Motor neuron (in vitro differentiated cells): ENCODE data around the gene XPNPEP2. TPM values are rescaled to one million over a fixed set of nuclear protein-coding genes. Genes with fewer than 3 reads are reported as not detected.

Experiments used
- ATAC-seq, 8 experiments: fragments of 200-7000 bp; cut with Tn5 transposase; replicated peaks in 6 of 8; 2 replicates each; pipeline ENCODE4 v1.8.0; 2021; ENCODE audit warnings: mild to moderate bottlenecking in 8 of 8, moderate library complexity in 8 of 8
- H3K27ac ChIP-seq, 2 donors: fragments of 250-450 bp; sonication (Bioruptor Pico); 2 replicates each; pipeline ENCODE4 v1.9.0; 2021; ENCODE audit warnings: antibody characterized with exemption in 2 of 2, mild to moderate bottlenecking in 2 of 2, moderate library complexity in 1 of 2
- H3K4me1 ChIP-seq, 2 donors: fragments of 250-450 bp; sonication (Bioruptor Pico); replicated peaks in 1 of 2; 2 replicates each; pipeline ENCODE4 v1.6.1; 2021; ENCODE audit warnings: antibody characterized with exemption in 2 of 2, mild to moderate bottlenecking in 2 of 2, moderate library complexity in 1 of 2
- H3K4me3 ChIP-seq, 5 donors: fragments of 250-450 bp; sonication (Bioruptor Pico); 2 replicates each; pipeline ENCODE4 v1.9.0; 2021; ENCODE audit warnings: antibody characterized with exemption in 5 of 5, mild to moderate bottlenecking in 5 of 5, moderate library complexity in 4 of 5
- WGBS, 10 experiments: fragments of 450-650 bp; shearing (Covaris generic); methylation state at CpG; one replicate each; pipeline ENCODE4 v1.0.0; 2022; 5-methylcytosine and 5-hydroxymethylcytosine counted together
- in situ Hi-C, 9 experiments: fragments of 400-800 bp; cut with MboI; loops; one replicate each; pipeline ENCODE4 v1.15.0; 2021; ENCODE audit warnings: low sequenced_read_pairs in 9 of 9, low pct_unique_long_range_greater_than_20kb in 2 of 9; ENCODE audit not compliant: unreplicated experiment in 9 of 9
- total RNA-seq, 8 experiments: library from RNA; unstranded; fragments of 300-600 nt; gene quantifications; 2 replicates each; pipeline versions ENCODE4 v1.2.3 to v1.2.4, GENCODE V29; 2022

Gene XPNPEP2
- total RNA-seq = 10 to 100 TPM in 1 of 8 experiments, 1 to 10 TPM in 1, under 1 TPM in 3, not detected in 3; 0.08 to 48.9 (median 0.71) TPM

DNA sequence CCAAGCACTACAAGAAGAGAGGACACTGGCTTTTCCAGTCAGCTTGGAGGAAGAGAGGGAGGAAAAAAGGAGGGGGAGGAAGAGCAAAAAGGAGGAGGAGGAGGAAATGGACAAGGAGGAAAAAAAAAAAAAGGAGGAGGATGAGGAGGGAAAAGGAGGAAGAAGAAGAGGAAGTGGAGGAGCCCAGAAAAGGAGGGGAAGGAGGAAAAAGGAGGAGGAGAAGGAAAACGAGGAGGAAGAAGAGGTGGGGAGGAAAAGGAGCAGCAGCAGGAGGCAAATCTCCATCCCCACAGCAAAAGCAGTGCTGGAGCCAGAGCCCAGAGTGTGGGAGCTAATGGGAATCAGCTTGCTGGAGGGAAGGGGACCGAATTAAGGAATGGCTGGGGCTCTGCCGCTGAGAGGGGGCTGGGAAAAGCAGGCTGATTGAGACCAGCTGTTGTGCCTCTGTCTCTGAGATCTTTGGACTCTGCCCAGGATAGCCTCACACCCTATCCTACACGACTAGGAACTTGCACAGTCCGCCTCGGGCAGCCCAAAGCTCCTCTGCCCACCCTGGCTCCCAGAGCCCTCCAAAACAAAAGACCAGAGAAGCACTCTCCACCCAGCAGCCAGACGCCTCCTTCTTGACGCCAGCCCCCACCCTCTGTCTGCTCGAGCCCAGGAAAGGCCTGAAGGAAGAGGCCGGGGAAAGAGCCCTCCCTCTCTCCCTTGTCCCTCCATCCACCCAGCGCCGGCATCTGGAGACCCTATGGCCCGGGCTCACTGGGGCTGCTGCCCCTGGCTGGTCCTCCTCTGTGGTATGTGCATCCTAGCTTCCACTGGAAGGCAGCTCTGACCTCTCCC lies at the start of gene XPNPEP2:
Gene XPNPEP2, plus strand, starts transcription at position 514 of the 843 bp plus-strand sequence. Its CDS starts 235 bp downstream, at position 749.
- WGBS, 10 experiments = 0 to 60% (median 10%) methylated on average over 1 to 3 of the region's 13 CpGs; no CpG with 5 or more reads in 5 of the 10 experiments
- peak in 3 of 8 experiments; percentile 60 to 86 (median 71) for ATAC-seq
- in situ Hi-C loops = loop anchor here in 4 of 9 experiments (25.0 kb wide), 2 partner anchors 101 to 126 kb away; no protein-coding TSS in a partner anchor
- no peak within 1 kb of the TSS for H3K4me3 ChIP-seq
- no peak within 1 kb of the TSS for H3K27ac ChIP-seq
- peaks cover 0 to 4% of the 10 kb centered on the region in 2 donors for H3K4me1 ChIP-seq

GRCh38 chrX:129689796-129690195 lies 49.0 kb upstream of the XPNPEP2 start:
- ATAC-seq = peak in 1 of 8 experiments; percentile 27
- Histone ChIP-seq H3K27ac (no peak overlapping the region), H3K4me3 (no peak overlapping the region), H3K4me1 (peaks cover 4 to 8% of the 10 kb centered on the region in 2 donors)
- WGBS, 10 experiments = 16 to 100% (median 73%) methylated on average over 1 to 4 of the region's 5 CpGs; no CpG with 5 or more reads in 5 of the 10 experiments
- in situ Hi-C loops = no loop called here

- Histone ChIP-seq H3K4me1 (peaks cover 4 to 8% of the 10 kb centered on the region in 2 donors), H3K27ac (no peak overlapping the region), H3K4me3 (no peak overlapping the region)
- in situ Hi-C loops = no loop called here
- 0 to 83% (median 60%) methylated on average over 2 to 7 of the region's 10 CpGs; no CpG with 5 or more reads in 5 of the 10 experiments for WGBS, 10 experiments
- no peak for ATAC-seq
Measured at GRCh38 chrX:129690435-129690834, 48.3 kb upstream of the XPNPEP2 start.

GRCh38 chrX:129693354-129693753 lies 45.4 kb upstream of the XPNPEP2 start:
- H3K4me3 ChIP-seq = no peak overlapping the region
- H3K4me1 ChIP-seq = no peaks in the 10 kb centered on the region
- in situ Hi-C loops = no loop called here
- WGBS, 10 experiments = 67 to 80% (median 80%) methylated on average over 1 to 3 of the region's 3 CpGs; no CpG with 5 or more reads in 7 of the 10 experiments
- H3K27ac ChIP-seq = no peak overlapping the region
- no peak for ATAC-seq

DNA sequence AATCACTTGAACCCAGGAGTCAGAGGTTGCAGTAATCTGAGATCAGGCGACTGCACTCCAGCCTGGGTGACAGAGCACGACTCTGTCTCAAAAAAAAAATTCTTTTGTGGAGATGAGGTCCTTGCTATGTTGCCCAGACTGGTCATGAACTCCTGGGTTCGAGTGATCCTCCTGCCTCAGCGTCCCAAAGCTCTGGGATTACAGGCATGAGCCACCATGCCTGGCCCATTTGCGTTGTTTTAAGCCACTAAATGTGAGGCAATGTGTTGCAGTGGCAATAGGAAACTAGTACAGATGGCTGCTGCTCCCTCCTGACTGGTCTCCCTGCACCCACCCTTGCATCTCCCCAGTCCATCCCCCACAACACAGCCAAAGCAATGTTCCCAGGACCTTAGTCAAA lies 44.0 kb upstream of the XPNPEP2 start:
- ATAC-seq = no peak
- in situ Hi-C loops = no loop called here
- no peak overlapping the region for H3K4me3 ChIP-seq
- WGBS, 10 experiments = 31% methylated on average over 5 of the region's 5 CpGs; no CpG with 5 or more reads in 9 of the 10 experiments
- H3K4me1 ChIP-seq = no peaks in the 10 kb centered on the region
- no peak overlapping the region for H3K27ac ChIP-seq

DNA sequence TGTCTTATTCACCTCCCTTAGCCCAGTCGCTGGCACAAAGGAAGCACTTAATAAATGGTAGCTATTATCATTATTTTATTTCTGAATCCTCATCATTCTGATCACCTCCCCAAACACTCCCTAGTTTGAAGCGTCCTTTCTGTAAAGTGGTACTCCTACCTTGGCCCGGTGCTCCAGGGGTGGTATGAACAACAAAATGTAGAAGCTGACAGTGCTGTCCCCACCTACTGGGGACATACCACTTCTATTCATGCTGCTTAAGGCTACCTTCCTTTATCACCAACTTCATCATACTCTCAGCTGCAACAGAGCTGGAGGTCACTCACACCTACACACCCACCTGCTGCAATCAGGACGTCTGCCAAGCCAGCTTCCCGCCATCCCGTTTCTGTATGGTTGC lies 43.2 kb upstream of the XPNPEP2 start:
- WGBS, 10 experiments = 29 to 80% (median 46%) methylated on average over 1 to 6 of the region's 6 CpGs; no CpG with 5 or more reads in 7 of the 10 experiments
- no peak overlapping the region for H3K27ac ChIP-seq
- ATAC-seq = no peak
- in situ Hi-C loops = no loop called here
- H3K4me3 ChIP-seq = no peak overlapping the region
- H3K4me1 ChIP-seq = no peaks in the 10 kb centered on the region

- Histone ChIP-seq H3K4me3 (no peak overlapping the region), H3K27ac (no peak overlapping the region), H3K4me1 (no peaks in the 10 kb centered on the region)
- WGBS, 10 experiments = 0 to 100% (median 64%) methylated on average over 1 to 8 of the region's 8 CpGs; no CpG with 5 or more reads in 2 of the 10 experiments
- no peak for ATAC-seq
- in situ Hi-C loops = no loop called here
Measured at GRCh38 chrX:129695937-129696336, 42.8 kb upstream of the XPNPEP2 start.

- in situ Hi-C loops = no loop called here
- no peak overlapping the region for H3K27ac ChIP-seq
- no peaks in the 10 kb centered on the region for H3K4me1 ChIP-seq
- no peak for ATAC-seq
- 0 to 100% (median 65%) methylated on average over 1 to 6 of the region's 8 CpGs; no CpG with 5 or more reads in 5 of the 10 experiments for WGBS, 10 experiments
- no peak overlapping the region for H3K4me3 ChIP-seq
Measured at GRCh38 chrX:129696463-129697155, 42.2 kb upstream of the XPNPEP2 start.

GRCh38 chrX:129697204-129697829 lies 41.5 kb upstream of the XPNPEP2 start:
- no peak overlapping the region for H3K4me3 ChIP-seq
- 8 to 18% methylated on average over 2 to 3 of the region's 9 CpGs; no CpG with 5 or more reads in 8 of the 10 experiments for WGBS, 10 experiments
- peak in 2 of 8 experiments; percentile 40 to 79 for ATAC-seq
- H3K4me1 ChIP-seq = no peaks in the 10 kb centered on the region
- no peak overlapping the region for H3K27ac ChIP-seq
- in situ Hi-C loops = no loop called here

GRCh38 chrX:129698150-129698549 lies 40.6 kb upstream of the XPNPEP2 start:
- no peak overlapping the region for H3K27ac ChIP-seq
- in situ Hi-C loops = no loop called here
- no peak overlapping the region for H3K4me3 ChIP-seq
- peak in 1 of 8 experiments; percentile 36 for ATAC-seq
- no peaks in the 10 kb centered on the region for H3K4me1 ChIP-seq

DNA sequence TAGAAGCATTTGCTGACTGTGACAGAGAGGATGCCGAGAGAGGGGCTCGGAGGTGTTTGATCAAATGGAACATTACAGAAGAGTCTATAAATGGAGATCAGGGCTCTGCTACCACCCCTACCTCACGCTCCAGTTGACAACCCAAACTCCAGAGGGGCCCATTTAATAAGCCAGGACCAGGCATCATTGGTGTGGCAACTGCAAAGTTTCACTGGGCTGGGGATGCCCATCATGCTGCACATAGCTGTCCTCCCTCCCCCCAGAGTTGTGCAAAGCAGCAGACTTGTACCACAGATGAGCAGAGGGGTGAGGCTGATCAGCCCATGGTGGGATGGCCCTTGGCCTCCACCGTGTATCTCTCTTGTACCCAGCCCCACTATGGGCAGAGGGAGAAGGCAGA lies 38.2 kb upstream of the XPNPEP2 start:
- in situ Hi-C loops = no loop called here
- H3K27ac ChIP-seq = no peak overlapping the region
- no peak for ATAC-seq
- H3K4me3 ChIP-seq = no peak overlapping the region
- H3K4me1 ChIP-seq = no peaks in the 10 kb centered on the region
- WGBS, 10 experiments = 20 to 83% (median 48%) methylated on average over 1 to 4 of the region's 4 CpGs; no CpG with 5 or more reads in 6 of the 10 experiments

DNA sequence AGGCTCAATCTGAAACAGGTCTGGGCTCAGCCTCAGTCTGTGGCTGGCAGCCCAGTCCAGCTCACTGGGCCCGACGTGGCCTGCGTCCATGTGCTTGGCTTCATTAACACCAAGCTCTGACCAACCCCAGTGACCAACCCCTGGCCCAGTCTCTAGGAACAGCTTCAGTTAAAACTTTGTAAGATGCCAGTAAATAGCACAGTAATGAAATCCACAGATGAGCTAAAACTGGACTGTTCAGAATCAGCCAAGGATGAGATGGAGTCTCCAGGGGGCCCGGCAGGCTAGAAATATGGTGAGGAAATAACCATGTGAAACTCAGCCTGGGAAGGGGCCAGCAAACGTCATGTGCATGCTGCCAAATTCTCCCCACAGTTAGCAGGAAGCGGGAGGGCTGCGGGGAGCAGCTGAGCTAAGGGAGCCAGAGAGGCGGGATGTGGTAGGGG lies 37.1 kb upstream of the XPNPEP2 start:
- 17 to 75% (median 75%) methylated on average over 1 to 2 of the region's 8 CpGs; no CpG with 5 or more reads in 7 of the 10 experiments for WGBS, 10 experiments
- ATAC-seq = no peak
- in situ Hi-C loops = no loop called here
- no peak overlapping the region for H3K4me3 ChIP-seq
- no peaks in the 10 kb centered on the region for H3K4me1 ChIP-seq
- no peak overlapping the region for H3K27ac ChIP-seq

- no peaks in the 10 kb centered on the region for H3K4me1 ChIP-seq
- in situ Hi-C loops = no loop called here
- no peak for ATAC-seq
- no peak overlapping the region for H3K4me3 ChIP-seq
- 56 to 60% methylated on average over 1 of the region's 2 CpGs; no CpG with 5 or more reads in 8 of the 10 experiments for WGBS, 10 experiments
- no peak overlapping the region for H3K27ac ChIP-seq
Measured at GRCh38 chrX:129704491-129704890, 34.3 kb upstream of the XPNPEP2 start.
